Upper lobe of right lung (tissue), 1 donor: ENCODE results near the gene KRTAP5-4. TPM values are rescaled to one million over a fixed set of nuclear protein-coding genes. Genes with fewer than 3 reads are reported as not detected.
"Not testable (repeated sequence)": the region's sequence is repeated elsewhere in the genome, so short reads cannot be mapped to it uniquely, and the experiment has no call there.

Experiments
- ATAC-seq: fragments of 200-7000 bp; cut with Tn5 transposase; one replicate; pipeline ENCODE4 v1.9.1; 2020; ENCODE audit warnings: mild to moderate bottlenecking, moderate library complexity
- DNase-seq: peaks from one replicate; pipeline ENCODE4 v3.0.0-alpha.2; 2020
- H3K27ac ChIP-seq: fragments of 200-600 bp; one replicate; pipeline ENCODE4 v1.8.0; 2022
- H3K27me3 ChIP-seq: fragments of 200-600 bp; one replicate; pipeline ENCODE4 v1.8.0; 2022; ENCODE audit warnings: mild to moderate bottlenecking
- H3K36me3 ChIP-seq: fragments of 200-600 bp; one replicate; pipeline ENCODE4 v1.8.0; 2022
- H3K4me1 ChIP-seq: fragments of 200-600 bp; one replicate; pipeline ENCODE4 v1.8.0; 2022
- H3K4me3 ChIP-seq: fragments of 200-600 bp; one replicate; pipeline ENCODE4 v1.8.0; 2022; ENCODE audit warnings: mild to moderate bottlenecking
- H3K9me3 ChIP-seq: fragments of 200-600 bp; one replicate; pipeline ENCODE4 v1.8.0; 2022
- intact Hi-C: fragments of 100-400 bp; cut with DNase I; formaldehyde crosslinking; loops from one replicate; pipeline ENCODE4 v1.11.0; 2022
- total RNA-seq: library from RNA; stranded (reverse); fragmentation: NEBNext Ultra II Directional; extraction: Animal tissue kit (Norgen Biotek cat#: 25700); gene quantifications from one replicate; pipeline ENCODE4 v1.2.1, GENCODE V29; 2021
- TF ChIP-seq, protein P1 (sequence below): fragments of 200-600 bp; IDR thresholded peaks from one replicate; pipeline ENCODE4 v1.8.0; 2022; ENCODE audit warnings: antibody characterized with exemption
- donor health status: DM: no; HTN: yes; CAD: no; lungs with severe emphysema.

Gene KRTAP5-4
- total RNA-seq, 1 donor from 2014 or later = not detected

DNA sequence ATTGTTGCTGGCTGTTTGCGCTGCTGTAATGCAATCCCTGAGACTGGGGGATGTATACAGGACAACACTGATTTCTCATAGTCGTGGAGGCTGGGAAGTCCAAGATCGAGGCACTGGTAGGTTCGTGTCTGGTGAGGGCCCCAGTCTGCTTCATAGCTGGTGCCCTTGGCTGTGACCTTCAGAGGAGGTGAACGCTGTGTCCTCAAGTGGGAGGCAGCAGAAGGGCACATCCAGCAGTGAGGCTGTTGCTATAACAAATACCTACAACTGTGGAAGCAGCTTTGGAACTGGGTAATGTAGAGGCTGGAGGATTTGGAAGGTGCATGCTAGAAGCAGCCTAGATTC, 29.0 kb upstream of the KRTAP5-4 start:
- H3K27me3 ChIP-seq = no peaks in the 10 kb centered on the region
- ATAC-seq = no peak
- H3K4me3 ChIP-seq = no peak overlapping the region
- DNase-seq = no peak
- H3K9me3 ChIP-seq = no peaks in the 10 kb centered on the region
- intact Hi-C loops = no loop called here
- H3K4me1 ChIP-seq = peaks cover 6% of the 10 kb centered on the region
- H3K36me3 ChIP-seq = no peaks in the 10 kb centered on the region
- no peak overlapping the region for H3K27ac ChIP-seq
- TF ChIP-seq, protein P1, sequence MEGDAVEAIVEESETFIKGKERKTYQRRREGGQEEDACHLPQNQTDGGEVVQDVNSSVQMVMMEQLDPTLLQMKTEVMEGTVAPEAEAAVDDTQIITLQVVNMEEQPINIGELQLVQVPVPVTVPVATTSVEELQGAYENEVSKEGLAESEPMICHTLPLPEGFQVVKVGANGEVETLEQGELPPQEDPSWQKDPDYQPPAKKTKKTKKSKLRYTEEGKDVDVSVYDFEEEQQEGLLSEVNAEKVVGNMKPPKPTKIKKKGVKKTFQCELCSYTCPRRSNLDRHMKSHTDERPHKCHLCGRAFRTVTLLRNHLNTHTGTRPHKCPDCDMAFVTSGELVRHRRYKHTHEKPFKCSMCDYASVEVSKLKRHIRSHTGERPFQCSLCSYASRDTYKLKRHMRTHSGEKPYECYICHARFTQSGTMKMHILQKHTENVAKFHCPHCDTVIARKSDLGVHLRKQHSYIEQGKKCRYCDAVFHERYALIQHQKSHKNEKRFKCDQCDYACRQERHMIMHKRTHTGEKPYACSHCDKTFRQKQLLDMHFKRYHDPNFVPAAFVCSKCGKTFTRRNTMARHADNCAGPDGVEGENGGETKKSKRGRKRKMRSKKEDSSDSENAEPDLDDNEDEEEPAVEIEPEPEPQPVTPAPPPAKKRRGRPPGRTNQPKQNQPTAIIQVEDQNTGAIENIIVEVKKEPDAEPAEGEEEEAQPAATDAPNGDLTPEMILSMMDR = no peak

DNA sequence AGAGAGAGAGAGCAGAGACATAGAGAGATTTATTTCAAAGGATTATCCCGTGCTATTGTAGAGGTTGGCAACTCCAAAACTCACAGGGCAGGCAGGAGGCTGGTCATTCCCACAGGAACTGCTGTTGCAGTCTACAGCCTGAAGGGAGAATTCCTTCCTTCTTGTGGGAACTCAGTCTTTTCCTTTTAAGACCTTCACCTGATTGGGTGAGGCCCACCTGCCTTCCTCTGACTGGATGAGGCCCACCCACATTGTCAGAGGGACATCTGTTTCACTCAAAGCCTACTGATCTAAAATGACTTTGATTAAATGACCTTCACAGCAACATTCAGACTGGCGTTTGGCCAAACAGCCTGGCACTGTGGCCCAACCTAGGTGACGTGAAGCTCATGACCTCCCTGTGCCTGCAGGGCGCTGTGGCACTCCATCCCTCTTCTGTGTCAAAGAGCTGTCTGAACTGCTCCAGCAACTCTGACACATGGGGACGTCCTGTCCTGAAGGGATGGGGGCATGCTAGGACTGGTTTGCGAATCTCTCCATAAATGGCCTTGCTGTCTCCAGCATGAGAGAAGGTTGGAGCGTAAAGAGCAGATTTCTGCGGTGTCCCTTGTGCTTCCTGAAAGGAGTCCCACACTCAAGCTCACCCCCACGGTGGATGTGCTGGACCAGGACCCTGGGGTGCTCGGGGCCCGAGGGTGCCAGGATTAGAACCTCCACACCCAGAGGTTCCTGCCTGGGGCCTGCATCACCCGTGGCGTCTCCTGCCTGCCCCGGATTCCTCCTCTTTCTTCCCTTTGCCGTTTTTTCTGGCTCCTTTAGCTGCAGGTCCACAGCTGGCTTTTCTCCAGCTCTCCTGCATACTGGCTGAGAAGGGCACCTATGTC, 28.3 kb upstream of the KRTAP5-4 start:
- ATAC-seq (no peak), DNase-seq (no peak)
- Histone ChIP-seq H3K36me3 (no peaks in the 10 kb centered on the region), H3K27me3 (no peaks in the 10 kb centered on the region), H3K4me1 (peaks cover 6% of the 10 kb centered on the region), H3K9me3 (no peaks in the 10 kb centered on the region), H3K27ac (no peak overlapping the region), H3K4me3 (no peak overlapping the region)
- intact Hi-C loops = no loop called here
- TF ChIP-seq, protein P1 = no peak

DNA sequence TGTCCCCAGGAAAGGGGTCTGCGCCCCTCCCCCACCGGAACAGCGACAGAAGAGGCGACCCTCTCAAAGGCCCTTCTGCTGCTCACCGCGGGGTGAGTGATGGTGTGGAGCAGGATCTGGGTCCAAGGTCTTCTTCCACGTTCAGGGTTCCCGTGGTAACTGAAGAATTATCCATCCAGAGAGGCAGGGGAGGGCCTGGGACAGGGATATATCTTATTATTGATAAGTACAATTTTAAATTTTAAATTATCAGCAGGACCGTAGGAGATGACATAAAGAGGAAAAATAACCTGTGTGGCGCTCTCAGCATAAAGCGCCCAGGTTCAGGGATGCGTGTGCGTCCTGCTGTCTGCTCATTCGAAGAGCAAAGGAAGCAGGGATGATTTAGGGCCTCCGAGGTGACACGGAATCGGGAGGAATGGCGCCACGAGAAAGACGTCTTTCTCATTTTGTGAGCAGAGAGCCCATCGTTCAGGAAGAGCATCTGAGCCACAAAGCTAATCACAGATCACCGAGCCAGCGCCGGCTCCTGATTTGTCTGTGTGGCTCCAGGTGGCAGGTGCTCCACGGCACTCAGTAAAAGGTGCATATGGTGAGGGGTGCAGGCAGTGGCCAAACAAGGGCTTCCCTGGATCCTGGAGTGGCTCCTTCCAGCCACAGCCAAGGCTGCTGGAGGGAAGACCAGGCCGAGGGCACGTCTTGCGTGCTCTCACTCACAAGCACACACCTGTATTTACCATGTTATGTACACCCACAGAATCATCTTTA, 26.9 kb upstream of the KRTAP5-4 start:
- Histone ChIP-seq H3K27ac (no peak overlapping the region), H3K27me3 (no peaks in the 10 kb centered on the region), H3K9me3 (no peaks in the 10 kb centered on the region), H3K4me3 (no peak overlapping the region), H3K4me1 (peaks cover 6% of the 10 kb centered on the region), H3K36me3 (no peaks in the 10 kb centered on the region)
- no peak for DNase-seq
- TF ChIP-seq, protein P1 = no peak
- no peak for ATAC-seq
- intact Hi-C loops = no loop called here

DNA sequence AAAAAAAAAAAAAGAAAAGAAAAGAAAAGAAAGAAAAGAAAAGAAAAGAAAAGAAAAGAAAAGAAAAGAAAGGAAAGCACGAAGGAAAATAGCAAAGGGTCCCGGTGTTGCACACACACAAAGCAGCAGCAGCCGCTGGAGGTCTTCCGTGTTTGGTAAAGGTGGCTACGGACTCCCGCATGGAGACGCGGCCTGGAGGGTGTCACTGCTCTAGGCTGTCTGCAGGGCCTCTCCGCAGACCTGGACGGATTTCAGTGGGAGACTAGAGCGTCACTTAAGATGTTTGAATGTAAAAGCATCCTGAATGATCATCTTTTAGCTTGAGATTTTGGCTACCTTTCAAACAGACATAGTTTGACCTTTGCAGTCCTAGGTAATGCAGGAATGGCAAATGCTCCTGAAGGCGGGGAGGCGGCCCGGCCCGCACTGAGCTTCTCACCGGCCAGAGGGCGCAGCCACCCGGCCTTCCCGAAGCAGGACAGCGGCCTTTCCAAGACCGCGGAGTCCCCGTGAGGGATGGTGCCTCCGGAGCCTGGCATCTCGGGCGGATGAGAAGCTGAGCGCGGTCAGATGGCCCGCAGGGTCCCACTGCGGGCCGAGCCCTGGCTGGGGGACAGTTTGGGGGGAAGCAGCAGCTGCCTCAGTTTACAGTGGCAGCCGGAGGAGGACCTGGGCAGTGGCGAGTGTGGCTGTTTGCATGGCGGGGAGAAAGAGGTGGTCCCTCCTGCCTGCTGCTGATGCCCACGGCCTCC, 26.1 kb upstream of the KRTAP5-4 start:
- DNase-seq = no peak
- H3K4me3 ChIP-seq = no peak overlapping the region
- no peaks in the 10 kb centered on the region for H3K27me3 ChIP-seq
- H3K9me3 ChIP-seq = no peaks in the 10 kb centered on the region
- no peak for ATAC-seq
- peaks cover 4% of the 10 kb centered on the region for H3K4me1 ChIP-seq
- intact Hi-C loops = no loop called here
- no peaks in the 10 kb centered on the region for H3K36me3 ChIP-seq
- no peak overlapping the region for H3K27ac ChIP-seq
- TF ChIP-seq, protein P1 = no peak

DNA sequence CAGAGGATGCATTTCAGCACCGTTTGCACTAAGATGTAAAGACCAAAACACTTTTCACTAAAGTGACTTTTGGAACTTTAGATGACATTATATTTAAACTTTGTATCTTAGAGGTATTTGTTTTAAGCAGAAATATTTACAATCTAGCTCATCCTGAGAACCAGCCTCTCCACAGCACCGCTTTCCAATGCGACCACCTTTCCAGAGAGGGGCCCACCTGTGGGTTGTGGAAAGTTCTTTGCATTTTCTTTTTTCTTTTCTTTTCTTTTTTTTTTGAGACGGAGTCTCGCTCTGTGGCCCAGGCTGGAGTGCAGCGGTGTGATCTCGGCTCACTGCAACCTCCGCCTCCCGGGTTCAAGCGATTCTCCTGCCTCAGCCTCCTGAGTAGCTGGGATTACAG, 24.6 kb upstream of the KRTAP5-4 start:
- ATAC-seq, H3K4me3 ChIP-seq, H3K4me1 ChIP-seq, H3K27me3 ChIP-seq, intact Hi-C loops, H3K36me3 ChIP-seq, DNase-seq, H3K27ac ChIP-seq, H3K9me3 ChIP-seq: not testable (repeated sequence)
